SIG-M5 (cell line): ENCODE measurements around the gene PRPF19.

Experiments
- DNase-seq: peaks from one replicate; lab custom pipeline; 2025; lab: John Stamatoyannopoulos, UW

PRPF19 gene

GRCh38 chr11:60841797-60842667 is 64.4 kb downstream of the PRPF19 start, which contains the start of gene CCDC86:
CCDC86 (plus strand) TSS chr11:60842113; CDS start chr11:60842125, 12 bp downstream.
- DNase-seq, result no peak
